Keratinocyte (primary cell): ENCODE measurements around the gene SYT9.

Experiments used
- EZH2 ChIP-seq: IDR thresholded peaks from one replicate; pipeline ENCODE4 v1.6.1; 2012; ENCODE audit warnings: inconsistent platforms, mild to moderate bottlenecking, low read length, moderate library complexity
- TF ChIP-seq, protein P1 (sequence below), 3 experiments: IDR thresholded peaks in 1 of 3; conservative IDR thresholded peaks in 1 of 3; optimal IDR thresholded peaks in 1 of 3; 2 replicates in 2 of 3; 3 replicates in 1 of 3; pipeline versions ENCODE3 to v1.5.1; 2011; ENCODE audit warnings: low read length in 3 of 3, mild to moderate bottlenecking in 3 of 3, moderate library complexity in 2 of 3, control low read depth in 1 of 3, inconsistent platforms in 1 of 3; ENCODE audit not compliant: insufficient read depth in 2 of 3; ENCODE audit errors: extremely low read depth in 1 of 3

DNA sequence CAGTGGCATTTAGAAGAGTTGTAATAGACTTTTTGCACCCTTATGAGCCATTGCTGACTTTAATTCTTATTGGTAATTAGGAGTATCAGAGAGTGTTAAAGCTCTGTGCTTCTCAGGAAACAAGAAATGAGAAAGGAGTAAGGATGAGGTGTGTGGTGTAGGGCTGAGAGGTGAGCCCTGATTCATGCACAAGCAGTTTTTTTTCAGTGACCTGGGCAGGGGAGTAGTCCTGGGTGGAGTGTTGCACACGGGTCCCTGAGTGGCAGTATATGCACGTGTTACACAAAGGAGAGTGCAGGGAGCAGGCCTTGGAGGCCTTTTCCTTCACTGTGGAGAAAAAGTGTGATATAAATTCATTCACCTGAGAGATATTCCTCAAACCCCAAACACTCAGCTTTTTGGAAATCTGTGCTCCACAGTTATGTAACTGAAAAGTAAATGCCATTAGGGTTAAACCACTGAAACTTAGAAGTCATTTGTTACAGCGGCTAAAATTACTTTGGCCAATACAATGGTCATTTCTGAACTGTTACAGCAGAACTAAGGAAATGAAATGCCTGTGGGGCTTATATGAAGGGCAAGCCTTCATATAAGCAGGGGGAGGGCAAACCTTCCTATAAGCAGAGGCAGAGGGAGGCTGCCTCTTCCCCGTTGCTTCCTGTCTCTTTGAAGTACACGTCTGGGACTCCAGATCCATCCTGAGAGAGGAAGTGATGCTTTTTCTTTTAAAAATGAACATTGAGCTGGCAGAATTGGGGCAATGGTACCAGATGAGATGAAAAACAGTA, 171.0 kb downstream of the SYT9 start:
- TF ChIP-seq, protein P1, sequence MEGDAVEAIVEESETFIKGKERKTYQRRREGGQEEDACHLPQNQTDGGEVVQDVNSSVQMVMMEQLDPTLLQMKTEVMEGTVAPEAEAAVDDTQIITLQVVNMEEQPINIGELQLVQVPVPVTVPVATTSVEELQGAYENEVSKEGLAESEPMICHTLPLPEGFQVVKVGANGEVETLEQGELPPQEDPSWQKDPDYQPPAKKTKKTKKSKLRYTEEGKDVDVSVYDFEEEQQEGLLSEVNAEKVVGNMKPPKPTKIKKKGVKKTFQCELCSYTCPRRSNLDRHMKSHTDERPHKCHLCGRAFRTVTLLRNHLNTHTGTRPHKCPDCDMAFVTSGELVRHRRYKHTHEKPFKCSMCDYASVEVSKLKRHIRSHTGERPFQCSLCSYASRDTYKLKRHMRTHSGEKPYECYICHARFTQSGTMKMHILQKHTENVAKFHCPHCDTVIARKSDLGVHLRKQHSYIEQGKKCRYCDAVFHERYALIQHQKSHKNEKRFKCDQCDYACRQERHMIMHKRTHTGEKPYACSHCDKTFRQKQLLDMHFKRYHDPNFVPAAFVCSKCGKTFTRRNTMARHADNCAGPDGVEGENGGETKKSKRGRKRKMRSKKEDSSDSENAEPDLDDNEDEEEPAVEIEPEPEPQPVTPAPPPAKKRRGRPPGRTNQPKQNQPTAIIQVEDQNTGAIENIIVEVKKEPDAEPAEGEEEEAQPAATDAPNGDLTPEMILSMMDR (optimal IDR thresholded peaks at IDR 0.05 in 1 of 3, IDR thresholded peaks at IDR 0.05 in 1 of 3, conservative IDR thresholded peaks at IDR 0.05 in 1 of 3; ENCODE audit: extremely low read depth in 1 of 3, insufficient read depth in 2 of 3, low read length in 3 of 3) = no peak
- no peak for TF ChIP-seq EZH2
